Islet precursor cell (in vitro differentiated cells): ENCODE measurements around the gene EXOC4.
"Not testable (repeated sequence)": the region's sequence is repeated elsewhere in the genome, so short reads cannot be mapped to it uniquely, and the experiment has no call there.

Experiments used
- DNase-seq: peaks from one replicate; pipeline ENCODE4 v3.0.0-alpha.2; 2018

The EXOC4 gene

GRCh38 chr7:134065415-134065814 lies 812.5 kb downstream of the EXOC4 start:
- DNase-seq: no peak

GRCh38 chr7:134067164-134067563 lies 814.3 kb downstream of the EXOC4 start:
- DNase-seq: no peak

DNA sequence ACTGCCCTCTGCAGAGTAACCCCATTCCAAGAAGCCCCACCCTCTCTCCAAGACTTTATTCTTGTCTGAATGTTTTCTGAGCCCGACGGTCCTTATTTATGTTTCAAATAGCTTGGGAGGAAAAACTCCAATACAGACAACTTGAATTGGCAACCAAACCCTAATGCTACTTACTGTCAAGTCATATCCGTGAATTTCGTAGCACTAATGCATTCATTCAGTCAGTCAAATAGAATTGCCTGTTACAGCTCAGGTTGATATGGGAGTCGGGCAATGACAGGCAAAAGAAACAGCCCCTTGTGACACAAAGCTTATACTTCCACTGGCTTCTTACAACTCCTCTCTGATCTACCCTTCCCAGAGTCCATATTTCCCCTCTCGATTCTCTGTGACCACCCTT lies 815.8 kb downstream of the EXOC4 start:
- DNase-seq: no peak

DNA sequence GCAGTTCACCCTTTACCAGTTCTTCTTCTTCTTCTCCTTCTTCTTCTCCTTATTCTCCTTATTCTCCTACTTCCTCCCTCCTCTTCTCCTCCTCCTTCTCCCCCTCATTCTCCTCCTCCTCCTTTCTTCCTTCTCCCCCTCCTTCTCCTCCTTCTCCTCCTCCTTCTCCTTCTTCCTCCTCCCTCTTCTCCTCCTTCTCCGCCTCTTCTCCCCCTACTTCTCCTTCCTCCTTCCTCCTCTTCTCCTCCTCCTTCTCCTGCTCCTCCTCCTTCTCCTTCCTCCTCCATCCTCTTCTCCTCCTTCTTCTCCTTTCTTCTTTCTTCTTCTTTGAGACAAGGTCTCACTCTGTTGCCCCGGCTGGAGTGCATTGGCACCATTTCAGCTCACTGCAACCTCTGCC lies 816.3 kb downstream of the EXOC4 start:
- DNase-seq: no peak

DNA sequence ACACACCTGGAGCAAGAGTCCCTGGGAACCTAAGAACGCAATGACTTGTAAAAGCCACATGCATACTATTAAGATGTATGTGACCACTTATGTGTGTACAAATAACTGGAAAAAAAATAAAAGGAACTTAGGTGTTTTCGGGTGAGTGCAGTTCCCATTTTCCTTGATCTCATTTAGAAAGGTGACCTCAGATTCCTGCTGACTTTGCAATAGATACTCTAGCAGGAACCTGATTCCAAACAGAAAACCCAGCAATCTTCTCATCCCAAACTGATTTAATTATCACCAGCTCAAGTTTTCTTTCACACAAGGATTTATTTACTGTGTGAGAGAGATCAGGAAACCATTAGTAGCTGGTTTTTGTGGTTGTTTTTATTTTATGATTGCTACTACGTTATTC lies 817.8 kb downstream of the EXOC4 start:
- DNase-seq: no peak

- DNase-seq: no peak
Observed at GRCh38 chr7:134071355-134072331, 818.8 kb downstream of the EXOC4 start.

DNA sequence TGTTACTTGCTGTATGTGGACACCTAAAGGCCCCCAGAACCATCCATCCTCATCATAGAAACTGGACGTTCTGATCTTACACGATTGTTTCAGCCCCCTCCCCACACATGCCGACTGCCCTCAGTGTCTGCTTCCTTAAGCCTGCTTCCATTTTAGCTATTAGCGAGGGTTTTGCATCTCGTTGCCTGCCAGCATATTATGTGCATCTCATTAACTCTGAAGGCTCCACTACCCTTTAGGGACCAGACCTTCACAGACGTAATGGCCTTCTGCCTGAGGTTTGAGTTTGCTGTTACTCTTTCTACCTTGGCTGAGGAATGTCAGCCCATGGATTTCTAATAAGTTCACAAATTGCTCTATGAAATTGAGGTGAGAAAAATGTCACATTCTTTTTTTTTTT lies 820.4 kb downstream of the EXOC4 start:
- no peak for DNase-seq

GRCh38 chr7:134075799-134076198 lies 822.9 kb downstream of the EXOC4 start:
- DNase-seq: no peak

- DNase-seq: not testable (repeated sequence)
Observed at GRCh38 chr7:134077560-134077959, 824.7 kb downstream of the EXOC4 start.

- no peak for DNase-seq
Observed at GRCh38 chr7:134078991-134079390, 826.1 kb downstream of the EXOC4 start.

DNA sequence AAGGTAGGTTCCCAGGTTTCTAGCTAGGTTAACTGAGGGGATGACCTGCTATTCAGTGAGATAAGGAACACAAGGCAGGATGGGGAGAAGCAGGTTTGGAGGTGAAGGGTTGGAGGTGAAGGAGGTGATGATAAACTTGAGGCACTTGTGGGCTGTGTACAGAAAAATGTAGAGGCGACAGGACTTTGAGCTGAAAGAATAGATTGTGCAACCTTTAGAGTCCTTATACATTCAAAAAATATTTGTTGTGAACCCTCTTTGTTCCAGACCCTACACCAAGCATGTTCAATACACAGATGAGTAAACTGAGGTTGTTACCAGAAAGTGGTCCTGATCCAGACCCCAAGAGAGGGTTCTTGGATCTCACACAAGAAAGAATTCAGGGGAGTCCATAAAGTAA lies 828.8 kb downstream of the EXOC4 start:
- DNase-seq: no peak

DNA sequence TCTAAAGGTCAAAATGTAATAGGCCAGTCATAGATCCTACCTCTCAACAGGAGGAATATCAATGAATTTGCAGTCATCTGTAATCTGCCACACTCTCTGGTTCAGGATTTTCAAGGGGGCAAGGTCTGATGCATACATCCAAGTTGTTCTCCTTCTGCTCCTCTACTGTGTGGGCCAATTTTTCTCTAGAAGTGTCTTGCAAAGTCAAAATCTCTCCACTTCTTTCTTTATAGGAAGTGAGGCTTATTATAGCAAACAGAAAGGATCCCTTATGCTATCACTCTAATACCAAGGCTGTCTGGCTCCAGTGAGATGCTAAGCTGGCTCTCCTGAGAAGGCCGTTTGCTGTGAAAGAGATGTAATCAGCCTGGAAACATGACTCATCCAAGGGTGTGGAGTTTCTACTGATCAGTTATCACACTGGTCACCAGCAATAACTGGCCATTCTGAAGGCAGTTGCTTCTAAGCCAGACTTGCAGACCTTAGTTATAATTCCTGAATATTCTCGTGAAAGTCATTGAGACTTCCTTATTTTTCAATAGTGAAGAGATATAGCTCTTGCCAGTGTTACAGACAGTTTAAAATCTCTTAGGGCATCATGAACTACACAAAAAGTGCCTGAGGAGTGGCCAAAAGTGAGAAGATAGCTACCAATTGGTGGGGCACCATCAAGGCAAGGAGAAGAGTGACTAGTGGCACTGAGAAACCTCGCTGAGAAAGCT lies 831.0 kb downstream of the EXOC4 start:
- DNase-seq: peak; percentile 61

- no peak for DNase-seq
Observed at GRCh38 chr7:134084488-134085144, 831.7 kb downstream of the EXOC4 start.

DNA sequence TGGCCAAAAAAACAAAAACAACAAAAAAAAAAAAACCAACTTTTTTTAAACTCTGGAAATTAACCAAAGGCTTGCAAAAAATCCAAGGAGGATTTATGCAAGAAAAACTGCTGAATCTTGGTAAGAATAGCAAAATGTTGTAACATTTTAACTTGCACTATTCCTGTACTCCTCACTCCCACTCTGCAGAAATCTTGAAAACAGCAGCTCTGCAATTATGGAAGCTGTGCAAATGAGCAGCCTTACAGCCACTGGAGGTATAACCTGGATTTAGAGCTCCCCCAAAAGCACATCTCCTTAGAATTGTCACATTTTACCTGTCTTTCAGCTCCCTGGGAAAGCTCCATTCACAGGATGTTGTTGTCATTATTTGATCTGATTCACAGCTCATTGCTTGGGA lies 832.4 kb downstream of the EXOC4 start:
- no peak for DNase-seq

DNA sequence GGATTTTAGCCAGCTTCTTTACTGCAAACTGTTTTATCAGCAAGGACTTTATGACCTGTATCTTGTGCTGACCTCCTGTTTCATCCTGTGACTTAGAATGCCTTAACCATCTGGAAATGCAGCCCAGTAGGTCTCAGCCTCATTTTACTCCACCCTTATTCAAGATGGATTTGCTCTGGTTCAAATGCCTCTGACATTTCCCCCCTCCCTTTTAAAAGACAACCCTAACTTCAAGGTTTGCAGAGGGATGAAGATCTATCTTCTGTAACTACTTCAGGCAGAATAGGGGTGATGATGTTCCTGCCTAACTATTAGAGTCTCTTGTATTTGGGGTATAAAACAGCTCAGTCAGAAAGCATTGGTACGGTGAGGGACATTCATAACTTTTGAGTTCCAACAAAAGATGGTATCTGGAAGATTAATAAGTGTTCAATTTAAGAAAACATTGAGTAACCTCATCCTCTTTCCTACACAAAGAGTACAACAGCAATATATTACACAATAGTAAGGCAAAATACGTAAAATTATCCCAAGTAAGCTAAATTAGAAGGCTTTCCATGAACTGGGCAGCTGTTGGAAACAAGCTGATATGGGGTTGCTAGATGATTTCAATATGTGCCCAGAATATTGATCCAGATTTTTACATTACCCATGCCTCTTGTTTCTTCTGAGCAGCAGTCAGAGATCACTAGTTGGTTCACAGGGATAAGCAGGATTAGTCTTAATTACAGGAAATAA lies 834.3 kb downstream of the EXOC4 start:
- no peak for DNase-seq

GRCh38 chr7:134088199-134088598 lies 835.3 kb downstream of the EXOC4 start:
- no peak for DNase-seq

- DNase-seq: no peak
Observed at GRCh38 chr7:134089446-134089845, 836.6 kb downstream of the EXOC4 start.

DNA sequence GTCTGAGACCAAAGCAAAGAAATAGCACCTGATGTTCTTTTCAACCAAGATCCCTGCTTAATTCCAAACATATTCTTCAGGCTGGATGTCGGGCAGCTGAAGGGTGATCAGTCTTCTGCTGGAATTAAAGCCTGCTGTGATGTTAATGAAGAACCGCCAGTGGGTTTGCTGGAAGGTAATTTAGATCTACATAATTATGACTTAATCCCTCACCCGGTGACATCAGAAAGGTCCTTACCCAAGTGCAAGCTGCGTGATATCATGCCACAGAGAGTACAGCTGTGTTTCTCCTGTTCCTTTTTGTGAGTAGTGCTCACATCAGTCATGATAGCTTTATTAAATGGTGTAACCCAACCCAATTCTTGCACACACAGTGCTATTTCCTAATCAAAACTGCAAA lies 845.2 kb downstream of the EXOC4 start:
- DNase-seq: no peak

- DNase-seq: no peak
Observed at GRCh38 chr7:134101716-134102115, 848.8 kb downstream of the EXOC4 start.

GRCh38 chr7:134104166-134104565 lies 851.3 kb downstream of the EXOC4 start:
- DNase-seq: no peak

- no peak for DNase-seq
Observed at GRCh38 chr7:134105841-134106240, 853.0 kb downstream of the EXOC4 start.

- no peak for DNase-seq
Observed at GRCh38 chr7:134108802-134109201, 855.9 kb downstream of the EXOC4 start.

GRCh38 chr7:134113655-134114054 lies 860.8 kb downstream of the EXOC4 start:
- no peak for DNase-seq
